GM12873 (cell line): Measurements from ENCODE around the gene S100A2.

Source experiments
- CTCF ChIP-seq: IDR thresholded peaks from 2 replicates; pipeline ENCODE4 v1.5.1; 2012; ENCODE audit warnings: low read depth, mild to moderate bottlenecking, moderate library complexity, low read length, control low read depth; ENCODE audit not compliant: insufficient read depth; ENCODE audit errors: missing control alignments

Gene S100A2

GRCh38 chr1:153565529-153566374, at the start of gene S100A2:
Gene S100A2, minus strand, starts transcription at chr1:153565844. Its CDS starts 1,967 bp downstream, at chr1:153563877.
- no peak for TF ChIP-seq CTCF

- TF ChIP-seq CTCF: no peak
Measured at GRCh38 chr1:153615406-153615805, 49.8 kb upstream of the S100A2 start.

- TF ChIP-seq CTCF: no peak
Measured at GRCh38 chr1:153614906-153615305, 49.3 kb upstream of the S100A2 start.

- no peak for TF ChIP-seq CTCF
Measured at GRCh38 chr1:153614189-153614900, 48.7 kb upstream of the S100A2 start.

- TF ChIP-seq CTCF: no peak
Measured at GRCh38 chr1:153613406-153613805, 47.8 kb upstream of the S100A2 start.

- TF ChIP-seq CTCF: no peak
Measured at GRCh38 chr1:153612755-153613331, 47.2 kb upstream of the S100A2 start, which contains the start of gene S100A16. Gene S100A16, minus strand, starts transcription at chr1:153613137. Its CDS starts 4,986 bp downstream, at chr1:153608151.

GRCh38 chr1:153612111-153612754, 46.6 kb upstream of the S100A2 start:
- TF ChIP-seq CTCF: no peak
